ENCODE data around the gene RYR1.

GRCh38 chr19:38569368-38569983 is 136.0 kb downstream of the RYR1 start:
- TF ChIP-seq, protein P1, sequence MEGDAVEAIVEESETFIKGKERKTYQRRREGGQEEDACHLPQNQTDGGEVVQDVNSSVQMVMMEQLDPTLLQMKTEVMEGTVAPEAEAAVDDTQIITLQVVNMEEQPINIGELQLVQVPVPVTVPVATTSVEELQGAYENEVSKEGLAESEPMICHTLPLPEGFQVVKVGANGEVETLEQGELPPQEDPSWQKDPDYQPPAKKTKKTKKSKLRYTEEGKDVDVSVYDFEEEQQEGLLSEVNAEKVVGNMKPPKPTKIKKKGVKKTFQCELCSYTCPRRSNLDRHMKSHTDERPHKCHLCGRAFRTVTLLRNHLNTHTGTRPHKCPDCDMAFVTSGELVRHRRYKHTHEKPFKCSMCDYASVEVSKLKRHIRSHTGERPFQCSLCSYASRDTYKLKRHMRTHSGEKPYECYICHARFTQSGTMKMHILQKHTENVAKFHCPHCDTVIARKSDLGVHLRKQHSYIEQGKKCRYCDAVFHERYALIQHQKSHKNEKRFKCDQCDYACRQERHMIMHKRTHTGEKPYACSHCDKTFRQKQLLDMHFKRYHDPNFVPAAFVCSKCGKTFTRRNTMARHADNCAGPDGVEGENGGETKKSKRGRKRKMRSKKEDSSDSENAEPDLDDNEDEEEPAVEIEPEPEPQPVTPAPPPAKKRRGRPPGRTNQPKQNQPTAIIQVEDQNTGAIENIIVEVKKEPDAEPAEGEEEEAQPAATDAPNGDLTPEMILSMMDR (IDR thresholded peaks at IDR 0.05), result no peak
- TF ChIP-seq POLR2A (IDR thresholded peaks at IDR 0.05), result no peak
